ENCODE data around the gene ADIPOQ.
"Not testable (repeated sequence)": the region's sequence is repeated elsewhere in the genome, so short reads cannot be mapped to it uniquely, and the experiment has no call there.

ADIPOQ gene

GRCh38 chr3:186842426-186843038, at the start of gene ADIPOQ:
TSS of gene ADIPOQ (plus strand) at chr3:186842710. CDS start at chr3:186853059, 10,349 bp downstream.
- Histone ChIP-seq H3K9me3 (ENCODE audit: control insufficient read depth, insufficient read depth, low read length) (no peaks in the 10 kb centered on the region), H3K36me3 (ENCODE audit: insufficient read depth, low read length) (no peaks in the 10 kb centered on the region), H3K9ac (ENCODE audit: low read depth, low read length) (no peak within 1 kb of the TSS), H3K4me1 (ENCODE audit: insufficient read depth, low read length) (no peaks in the 10 kb centered on the region)

GRCh38 chr3:186798239-186798874, 44.2 kb upstream of the ADIPOQ start:
- H3K4me1 ChIP-seq (ENCODE audit: insufficient read depth, low read length) = no peaks in the 10 kb centered on the region
- peaks cover 30% of the 10 kb centered on the region for H3K36me3 ChIP-seq (ENCODE audit: insufficient read depth, low read length)
- no peak overlapping the region for H3K9ac ChIP-seq (ENCODE audit: low read depth, low read length)
- no peaks in the 10 kb centered on the region for H3K9me3 ChIP-seq (ENCODE audit: control insufficient read depth, insufficient read depth, low read length)

- Histone ChIP-seq H3K4me1 (ENCODE audit: insufficient read depth, low read length) (0 out of 2 replicates have a peak, but pooled peaks cover 2% of the 10 kb centered on the region), H3K9ac (ENCODE audit: low read depth, low read length) (no peak overlapping the region), H3K36me3 (ENCODE audit: insufficient read depth, low read length) (peaks cover 30% of the 10 kb centered on the region), H3K9me3 (ENCODE audit: control insufficient read depth, insufficient read depth, low read length) (no peaks in the 10 kb centered on the region)
These were observed 42.2 kb upstream of the ADIPOQ start for GRCh38 chr3:186800285-186800684.

- peaks cover 24% of the 10 kb centered on the region for H3K36me3 ChIP-seq (ENCODE audit: insufficient read depth, low read length)
- H3K9ac ChIP-seq (ENCODE audit: low read depth, low read length) = no peak overlapping the region
- H3K4me1 ChIP-seq (ENCODE audit: insufficient read depth, low read length) = peaks cover 8% of the 10 kb centered on the region; the same call in 1 of the 2 replicates
- H3K9me3 ChIP-seq (ENCODE audit: control insufficient read depth, insufficient read depth, low read length) = no peaks in the 10 kb centered on the region
These were observed 39.8 kb upstream of the ADIPOQ start for GRCh38 chr3:186802701-186803100.

GRCh38 chr3:186803447-186803846, 39.1 kb upstream of the ADIPOQ start:
- H3K36me3 ChIP-seq (ENCODE audit: insufficient read depth, low read length) = peaks cover 20% of the 10 kb centered on the region
- H3K9ac ChIP-seq (ENCODE audit: low read depth, low read length); H3K9me3 ChIP-seq (ENCODE audit: control insufficient read depth, insufficient read depth, low read length); H3K4me1 ChIP-seq (ENCODE audit: insufficient read depth, low read length): not testable (repeated sequence)

GRCh38 chr3:186806089-186807055, 36.1 kb upstream of the ADIPOQ start, which contains the start of gene RFC4:
TSS of gene RFC4 (minus strand) at chr3:186806482. CDS start at chr3:186804713, 1,769 bp downstream.
- Histone ChIP-seq H3K9ac (ENCODE audit: low read depth, low read length) (peak within 1 kb of the TSS; percentile 92), H3K4me1 (ENCODE audit: insufficient read depth, low read length) (peaks cover 8% of the 10 kb centered on the region; the same call in 1 of the 2 replicates)

GRCh38 chr3:186807231-186807630, 35.3 kb upstream of the ADIPOQ start:
- Histone ChIP-seq H3K9ac (ENCODE audit: low read depth, low read length) (peak overlapping the region; percentile 92), H3K9me3 (ENCODE audit: control insufficient read depth, insufficient read depth, low read length) (no peaks in the 10 kb centered on the region), H3K36me3 (ENCODE audit: insufficient read depth, low read length) (peaks cover 18% of the 10 kb centered on the region), H3K4me1 (ENCODE audit: insufficient read depth, low read length) (peaks cover 8% of the 10 kb centered on the region; the same call in 1 of the 2 replicates)

More at GRCh38 chr3:186806089-186807055, 36.1 kb upstream of the ADIPOQ start, which contains the start of gene RFC4:
- Histone ChIP-seq H3K36me3 (ENCODE audit: insufficient read depth, low read length) (peaks cover 18% of the 10 kb centered on the region), H3K9me3 (ENCODE audit: control insufficient read depth, insufficient read depth, low read length) (no peaks in the 10 kb centered on the region)

- Histone ChIP-seq H3K9ac (ENCODE audit: low read depth, low read length) (no peak overlapping the region), H3K4me1 (ENCODE audit: insufficient read depth, low read length) (peaks cover 12% of the 10 kb centered on the region), H3K9me3 (ENCODE audit: control insufficient read depth, insufficient read depth, low read length) (no peaks in the 10 kb centered on the region), H3K36me3 (ENCODE audit: insufficient read depth, low read length) (no peaks in the 10 kb centered on the region)
These were observed 32.0 kb upstream of the ADIPOQ start for GRCh38 chr3:186810336-186810996.

- not testable (repeated sequence) for H3K36me3 ChIP-seq (ENCODE audit: insufficient read depth, low read length); H3K9me3 ChIP-seq (ENCODE audit: control insufficient read depth, insufficient read depth, low read length); H3K9ac ChIP-seq (ENCODE audit: low read depth, low read length)
- H3K4me1 ChIP-seq (ENCODE audit: insufficient read depth, low read length) = peaks cover 21% of the 10 kb centered on the region
These were observed 31.2 kb upstream of the ADIPOQ start for GRCh38 chr3:186811313-186811712.

GRCh38 chr3:186814100-186814499, 28.4 kb upstream of the ADIPOQ start:
- Histone ChIP-seq H3K36me3 (ENCODE audit: insufficient read depth, low read length) (no peaks in the 10 kb centered on the region), H3K9me3 (ENCODE audit: control insufficient read depth, insufficient read depth, low read length) (no peaks in the 10 kb centered on the region), H3K9ac (ENCODE audit: low read depth, low read length) (no peak overlapping the region), H3K4me1 (ENCODE audit: insufficient read depth, low read length) (peaks cover 19% of the 10 kb centered on the region)

- no peak overlapping the region for H3K9ac ChIP-seq (ENCODE audit: low read depth, low read length)
- no peaks in the 10 kb centered on the region for H3K36me3 ChIP-seq (ENCODE audit: insufficient read depth, low read length)
- no peaks in the 10 kb centered on the region for H3K9me3 ChIP-seq (ENCODE audit: control insufficient read depth, insufficient read depth, low read length)
- peaks cover 19% of the 10 kb centered on the region for H3K4me1 ChIP-seq (ENCODE audit: insufficient read depth, low read length)
These were observed 27.1 kb upstream of the ADIPOQ start for GRCh38 chr3:186815435-186815834.

- Histone ChIP-seq H3K9me3 (ENCODE audit: control insufficient read depth, insufficient read depth, low read length) (no peaks in the 10 kb centered on the region), H3K9ac (ENCODE audit: low read depth, low read length) (no peak overlapping the region), H3K4me1 (ENCODE audit: insufficient read depth, low read length) (peaks cover 19% of the 10 kb centered on the region), H3K36me3 (ENCODE audit: insufficient read depth, low read length) (no peaks in the 10 kb centered on the region)
These were observed 24.0 kb upstream of the ADIPOQ start for GRCh38 chr3:186818516-186818915.

- Histone ChIP-seq H3K4me1 (ENCODE audit: insufficient read depth, low read length) (peaks cover 20% of the 10 kb centered on the region), H3K9ac (ENCODE audit: low read depth, low read length) (no peak overlapping the region), H3K9me3 (ENCODE audit: control insufficient read depth, insufficient read depth, low read length) (no peaks in the 10 kb centered on the region), H3K36me3 (ENCODE audit: insufficient read depth, low read length) (no peaks in the 10 kb centered on the region)
These were observed 23.6 kb upstream of the ADIPOQ start for GRCh38 chr3:186818956-186819355.
